NCI-H748 treated with DMSO at 0.1 percent for 48 hours (cell line): Measurements from ENCODE around the gene ITPR1.
"Not testable (repeated sequence)": the region's sequence is repeated elsewhere in the genome, so short reads cannot be mapped to it uniquely, and the experiment has no call there.

Experiments
- DNase-seq: peaks from one replicate; lab custom pipeline; 2025; lab: John Stamatoyannopoulos, UW

Gene ITPR1

GRCh38 chr3:4571690-4572334 lies 78.7 kb downstream of the ITPR1 start:
- DNase-seq = no peak

DNA sequence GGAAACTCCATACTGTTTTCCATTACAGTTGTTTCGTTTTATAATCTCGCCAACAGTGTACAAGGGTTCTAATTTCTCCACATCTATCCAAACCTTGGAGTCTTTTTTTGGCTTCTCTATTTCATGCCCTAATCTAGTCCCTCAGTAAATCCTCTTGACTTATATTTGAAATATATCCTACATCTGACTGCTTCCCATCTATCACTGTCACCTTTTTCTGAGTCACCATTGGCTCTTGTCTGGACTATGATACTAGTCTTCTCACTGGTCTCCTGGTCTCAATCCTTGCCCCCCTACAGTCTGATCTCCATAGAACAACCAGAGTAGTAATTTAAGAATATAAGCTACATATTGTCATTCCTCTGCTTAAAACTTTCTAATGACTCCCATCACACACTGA lies 80.0 kb downstream of the ITPR1 start:
- no peak for DNase-seq

- no peak for DNase-seq
These were observed 81.3 kb downstream of the ITPR1 start for GRCh38 chr3:4574426-4574965.

- DNase-seq = no peak
These were observed 82.2 kb downstream of the ITPR1 start for GRCh38 chr3:4575381-4575780.

- no peak for DNase-seq
These were observed 84.6 kb downstream of the ITPR1 start for GRCh38 chr3:4577721-4578120.

DNA sequence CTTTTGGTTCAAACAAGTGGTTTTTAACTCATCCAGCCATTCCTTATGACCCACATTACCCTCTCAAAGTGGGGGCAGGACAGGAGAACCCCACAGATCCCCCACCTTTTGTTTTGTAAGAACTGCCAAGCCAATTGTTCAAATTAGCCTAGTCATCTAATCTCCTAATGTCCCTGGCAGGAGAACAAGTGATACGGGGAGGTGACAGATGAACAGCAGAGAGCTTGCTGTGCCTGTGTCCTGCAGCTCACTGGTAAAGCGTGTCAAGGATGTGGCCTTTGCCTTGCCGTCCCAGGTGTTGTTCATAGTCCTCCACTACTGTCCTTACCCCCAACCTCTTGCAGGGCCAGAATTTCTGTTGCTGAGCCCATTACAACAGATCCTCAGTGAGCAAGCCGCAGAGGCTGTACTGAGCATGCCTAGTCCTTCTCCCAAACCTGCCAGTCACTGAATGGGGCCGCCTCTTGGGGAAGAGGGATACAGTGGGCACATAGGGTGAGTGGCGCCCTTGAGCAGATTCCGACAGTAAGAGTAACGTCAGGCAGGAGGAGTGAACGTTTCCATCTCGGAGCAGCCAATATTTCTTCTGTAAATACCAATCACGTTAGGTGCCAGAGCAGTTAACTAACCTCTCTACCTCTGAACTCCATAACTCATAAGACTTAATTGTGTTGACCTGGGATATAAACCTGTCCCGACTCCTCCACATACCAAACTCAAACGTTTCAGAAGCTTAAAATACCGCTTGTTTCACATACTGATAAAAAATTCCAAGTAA lies 87.4 kb downstream of the ITPR1 start:
- DNase-seq = no peak

DNA sequence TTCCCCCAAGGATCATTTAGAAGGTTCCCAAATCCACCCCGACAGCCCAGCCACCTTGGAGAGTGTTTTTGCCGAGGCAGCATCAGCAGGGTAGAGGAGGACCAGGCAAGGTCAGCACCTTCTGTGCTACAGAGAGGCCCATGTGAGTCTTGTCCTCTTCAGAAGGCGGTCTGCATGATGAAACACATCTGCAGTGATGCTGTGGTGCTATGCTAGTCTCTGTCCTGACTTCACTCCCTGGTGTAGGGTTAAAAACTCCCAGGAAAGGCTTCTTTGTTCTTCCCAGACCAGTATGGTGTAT lies 87.9 kb downstream of the ITPR1 start:
- DNase-seq = no peak

DNA sequence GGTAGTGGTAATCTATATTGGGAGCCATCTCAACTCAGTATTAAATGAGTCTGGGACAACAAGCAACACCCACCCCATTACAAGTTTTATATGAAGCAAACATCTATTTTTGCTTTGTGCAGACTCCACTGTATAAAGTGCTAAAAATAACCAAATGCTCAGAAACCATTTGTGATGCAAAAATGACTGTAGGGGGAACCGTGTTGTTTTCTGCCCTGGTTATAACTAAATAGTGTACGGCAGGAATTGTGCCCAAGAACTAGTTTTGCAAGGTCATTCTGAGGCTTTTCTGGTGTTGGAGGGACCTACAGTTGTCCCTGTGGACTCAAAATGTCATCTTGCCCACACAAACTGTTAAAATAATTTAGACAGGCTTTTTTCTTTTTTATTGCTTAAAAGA lies 88.3 kb downstream of the ITPR1 start:
- no peak for DNase-seq

- no peak for DNase-seq
These were observed 88.9 kb downstream of the ITPR1 start for GRCh38 chr3:4581920-4582611.

- no peak for DNase-seq
These were observed 89.5 kb downstream of the ITPR1 start for GRCh38 chr3:4582624-4583023.

DNA sequence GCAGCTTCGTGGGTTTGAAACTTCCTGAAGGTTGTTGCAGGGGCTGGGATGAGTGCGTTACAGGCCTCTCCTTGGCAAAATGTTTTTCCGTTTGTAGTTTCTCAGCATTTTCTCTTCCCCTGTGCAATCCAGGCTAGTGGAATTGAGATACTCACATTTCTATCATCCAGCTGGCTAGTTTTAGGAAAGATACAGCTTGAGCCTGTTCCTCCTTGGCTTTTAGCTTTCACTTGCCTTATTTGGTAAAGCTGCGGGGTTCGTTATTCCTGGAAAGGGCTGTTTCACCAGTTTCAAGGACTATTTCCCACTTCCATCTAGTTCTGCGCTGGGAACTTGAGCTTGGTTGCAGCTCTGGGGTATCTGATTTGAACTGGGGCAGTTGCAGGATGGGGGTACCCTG lies 90.3 kb downstream of the ITPR1 start:
- no peak for DNase-seq

DNA sequence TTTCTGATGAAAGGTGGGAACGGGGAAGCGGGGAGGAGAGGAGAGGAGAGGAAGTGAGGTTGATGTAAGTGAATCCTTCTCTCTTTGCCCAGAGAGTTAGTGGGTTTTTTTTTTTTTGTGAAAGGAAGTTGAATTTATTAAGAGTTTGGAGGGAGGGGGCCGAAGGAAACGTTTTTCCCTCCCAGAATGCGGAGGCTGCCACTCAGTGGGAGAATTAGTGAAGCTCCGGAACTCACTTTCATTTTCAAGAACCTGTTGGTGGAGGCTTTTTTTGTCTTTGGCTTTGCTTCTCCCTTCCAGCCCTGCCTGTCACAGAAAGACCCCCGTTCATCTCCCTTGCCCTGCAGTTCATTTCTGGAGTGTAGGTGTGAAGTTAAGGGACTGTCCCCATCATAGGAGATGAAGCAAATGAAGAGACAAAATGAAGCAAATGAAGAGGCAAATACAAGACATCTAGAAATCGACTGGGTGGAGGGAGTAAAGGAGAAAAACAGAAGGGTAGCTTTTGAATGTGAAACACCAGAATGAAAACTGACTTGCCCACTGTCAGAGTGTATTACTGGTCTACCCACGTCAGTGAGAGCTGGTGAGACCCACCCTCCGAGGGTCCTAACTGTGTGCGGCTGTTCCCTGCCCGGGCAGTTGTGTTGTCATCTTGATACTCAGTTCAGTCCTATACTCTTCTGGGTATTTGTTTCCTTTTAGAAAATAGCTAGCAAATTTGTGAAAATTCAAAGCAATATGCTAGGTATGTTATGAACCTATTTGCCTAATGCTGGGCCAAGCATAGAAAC lies 91.5 kb downstream of the ITPR1 start:
- DNase-seq = no peak

GRCh38 chr3:4586381-4586780 lies 93.2 kb downstream of the ITPR1 start:
- DNase-seq = no peak

- DNase-seq = no peak
These were observed 94.1 kb downstream of the ITPR1 start for GRCh38 chr3:4587061-4587837.

- DNase-seq = no peak
These were observed 94.6 kb downstream of the ITPR1 start for GRCh38 chr3:4587838-4588105.

GRCh38 chr3:4588466-4588865 lies 95.3 kb downstream of the ITPR1 start:
- DNase-seq = no peak

- no peak for DNase-seq
These were observed 96.4 kb downstream of the ITPR1 start for GRCh38 chr3:4589475-4590097.

GRCh38 chr3:4590849-4591248 lies 97.7 kb downstream of the ITPR1 start:
- not testable (repeated sequence) for DNase-seq

- no peak for DNase-seq
These were observed 98.5 kb downstream of the ITPR1 start for GRCh38 chr3:4591669-4592068.

- DNase-seq = no peak
These were observed 99.9 kb downstream of the ITPR1 start for GRCh38 chr3:4593014-4593413.

DNA sequence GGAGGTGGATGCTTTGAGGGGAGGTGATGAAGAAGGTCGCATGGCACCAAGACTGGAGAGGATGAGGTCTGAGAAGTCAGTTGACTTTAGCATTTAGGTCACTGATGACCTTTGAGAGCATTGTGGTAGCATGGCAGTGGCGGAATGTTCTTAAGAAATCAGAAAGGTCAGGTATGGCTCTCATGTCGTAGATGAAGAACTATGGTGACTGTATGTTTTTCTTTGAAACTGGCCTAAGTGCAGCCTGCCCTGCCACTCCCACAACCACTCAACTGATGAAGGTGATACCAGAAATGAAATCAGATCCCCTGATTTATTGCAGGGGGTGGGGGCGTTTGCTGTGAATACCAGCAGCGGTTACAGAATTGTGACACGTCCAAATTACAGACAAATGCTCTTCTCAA lies 102.6 kb downstream of the ITPR1 start:
- DNase-seq = no peak
